B cell (primary cell): ENCODE measurements around the gene SAPCD2.

Experiments
- EZH2 ChIP-seq: IDR thresholded peaks from 2 replicates; pipeline ENCODE4 v1.6.1; 2012; ENCODE audit warnings: borderline replicate concordance, low read depth, mild to moderate bottlenecking, moderate library complexity, low read length; ENCODE audit not compliant: insufficient read depth, poor library complexity, severe bottlenecking
- TF ChIP-seq, protein P1 (sequence below): fragments of 200-600 bp; IDR thresholded peaks from one replicate; pipeline ENCODE4 v1.8.0; 2022; ENCODE audit warnings: antibody characterized with exemption, mild to moderate bottlenecking

DNA sequence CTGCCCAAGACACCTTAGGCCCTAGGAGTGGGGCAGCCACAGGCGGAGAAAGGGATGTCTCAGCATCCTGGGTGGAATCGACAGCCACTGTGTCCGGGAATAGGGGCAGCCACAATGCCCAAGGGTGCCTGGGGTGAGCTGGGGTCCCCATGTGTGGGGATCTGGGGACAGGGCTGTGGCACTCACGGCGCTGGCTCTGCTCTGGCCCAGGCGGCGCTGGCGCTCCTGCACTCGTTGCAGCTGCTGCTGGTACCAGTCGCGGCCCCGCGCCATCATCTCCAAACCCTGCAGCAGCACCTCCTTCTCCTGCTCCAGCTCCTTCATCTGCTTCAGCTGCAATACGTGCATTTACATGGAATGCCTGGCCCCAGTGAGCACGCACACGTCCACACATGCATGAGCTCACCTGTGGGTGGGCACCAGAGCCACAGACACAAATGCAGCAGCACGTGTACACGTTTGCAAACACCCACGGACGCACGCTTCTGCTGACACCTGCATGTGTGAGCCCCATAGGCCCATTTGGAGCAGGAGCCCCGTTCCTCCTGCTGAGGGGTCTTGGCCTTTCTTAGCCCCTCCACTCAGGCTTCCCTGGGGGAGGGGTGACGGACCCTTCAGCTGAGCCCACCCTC is 4.9 kb downstream of the SAPCD2 start:
- no peak for TF ChIP-seq EZH2
- TF ChIP-seq, protein P1, sequence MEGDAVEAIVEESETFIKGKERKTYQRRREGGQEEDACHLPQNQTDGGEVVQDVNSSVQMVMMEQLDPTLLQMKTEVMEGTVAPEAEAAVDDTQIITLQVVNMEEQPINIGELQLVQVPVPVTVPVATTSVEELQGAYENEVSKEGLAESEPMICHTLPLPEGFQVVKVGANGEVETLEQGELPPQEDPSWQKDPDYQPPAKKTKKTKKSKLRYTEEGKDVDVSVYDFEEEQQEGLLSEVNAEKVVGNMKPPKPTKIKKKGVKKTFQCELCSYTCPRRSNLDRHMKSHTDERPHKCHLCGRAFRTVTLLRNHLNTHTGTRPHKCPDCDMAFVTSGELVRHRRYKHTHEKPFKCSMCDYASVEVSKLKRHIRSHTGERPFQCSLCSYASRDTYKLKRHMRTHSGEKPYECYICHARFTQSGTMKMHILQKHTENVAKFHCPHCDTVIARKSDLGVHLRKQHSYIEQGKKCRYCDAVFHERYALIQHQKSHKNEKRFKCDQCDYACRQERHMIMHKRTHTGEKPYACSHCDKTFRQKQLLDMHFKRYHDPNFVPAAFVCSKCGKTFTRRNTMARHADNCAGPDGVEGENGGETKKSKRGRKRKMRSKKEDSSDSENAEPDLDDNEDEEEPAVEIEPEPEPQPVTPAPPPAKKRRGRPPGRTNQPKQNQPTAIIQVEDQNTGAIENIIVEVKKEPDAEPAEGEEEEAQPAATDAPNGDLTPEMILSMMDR, result no peak
